IPS-15b (cell line): ENCODE data around the gene PRELID1.
"Not testable (repeated sequence)": the region's sequence is repeated elsewhere in the genome, so short reads cannot be mapped to it uniquely, and the experiment has no call there.

ENCODE experiments used
- H3K27me3 ChIP-seq: one replicate; pipeline ENCODE4 v1.6.1; 2013; ENCODE audit warnings: low read length; ENCODE audit not compliant: control insufficient read depth, insufficient read depth
- H3K36me3 ChIP-seq: one replicate; pipeline ENCODE4 v1.6.1; 2013; ENCODE audit warnings: low read length; ENCODE audit not compliant: control insufficient read depth, insufficient read depth
- H3K4me1 ChIP-seq: one replicate; pipeline ENCODE4 v1.6.1; 2013; ENCODE audit warnings: mild to moderate bottlenecking, low read length; ENCODE audit not compliant: control insufficient read depth, insufficient read depth
- H3K4me3 ChIP-seq: one replicate; pipeline ENCODE4 v1.5.1; 2013; ENCODE audit warnings: low read depth, low read length
- H3K9ac ChIP-seq: one replicate; pipeline ENCODE4 v1.6.1; 2013; ENCODE audit warnings: low read depth, mild to moderate bottlenecking, low read length
- H3K9me3 ChIP-seq: one replicate; pipeline ENCODE4 v1.6.1; 2013; ENCODE audit warnings: mild to moderate bottlenecking, low read length; ENCODE audit not compliant: control insufficient read depth, insufficient read depth

The PRELID1 gene

DNA sequence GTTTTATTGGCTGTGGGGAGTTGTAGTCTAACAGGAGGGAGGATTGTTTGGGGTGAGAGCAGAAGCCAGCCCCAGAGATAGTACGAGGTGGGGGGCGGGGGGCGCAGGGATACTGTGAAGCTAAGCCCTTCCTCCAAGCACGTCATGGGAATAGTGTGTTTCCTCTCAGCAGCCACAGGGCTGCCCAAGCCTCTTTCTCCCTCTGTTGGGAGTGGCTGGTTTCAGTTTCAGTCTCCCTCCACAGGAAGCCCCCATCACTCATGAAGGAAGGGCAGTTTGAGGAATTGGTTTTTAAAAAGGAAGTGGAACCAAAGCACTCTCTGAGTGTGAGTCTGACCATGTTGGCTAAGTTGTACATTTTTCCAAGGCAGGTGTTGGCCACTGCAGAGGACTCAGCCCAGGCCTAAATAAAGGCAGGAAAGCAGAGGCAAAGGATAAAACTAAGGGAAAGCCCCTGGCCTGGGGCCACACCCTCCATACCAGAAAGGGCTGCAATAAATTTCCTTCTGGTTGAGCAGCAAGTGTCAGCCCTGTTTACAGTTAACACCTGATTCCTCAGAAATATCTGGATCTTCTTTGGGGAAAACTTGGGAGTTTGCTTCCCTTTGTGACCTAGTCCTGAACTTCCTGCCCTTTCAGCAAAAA lies 3.2 kb upstream of the PRELID1 start:
- H3K9me3 ChIP-seq: no peaks in the 10 kb centered on the region
- H3K4me1 ChIP-seq: peaks cover 25% of the 10 kb centered on the region
- no peaks in the 10 kb centered on the region for H3K27me3 ChIP-seq
- peaks cover 25% of the 10 kb centered on the region for H3K36me3 ChIP-seq
- no peak overlapping the region for H3K9ac ChIP-seq
- no peak overlapping the region for H3K4me3 ChIP-seq

DNA sequence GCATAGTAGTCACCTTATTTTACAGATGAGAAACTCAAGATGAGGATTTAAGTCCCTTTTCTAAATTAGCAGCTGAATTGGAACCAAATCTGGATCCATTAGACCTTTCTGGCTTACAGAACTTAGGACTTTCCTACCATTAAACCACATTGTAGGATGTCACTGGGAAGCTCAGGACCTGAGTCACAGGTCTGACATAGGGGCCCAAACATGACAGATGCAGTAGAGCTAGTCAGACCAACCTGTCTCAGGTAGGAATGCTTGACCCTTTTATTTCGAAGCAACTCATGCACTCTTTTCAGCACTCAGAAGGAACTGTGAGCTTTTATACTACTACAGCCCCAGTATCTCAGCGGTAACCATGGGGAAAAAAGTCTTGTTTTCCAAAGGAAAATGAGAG lies 2.6 kb upstream of the PRELID1 start:
- Histone ChIP-seq H3K9me3 (no peaks in the 10 kb centered on the region), H3K4me1 (peaks cover 25% of the 10 kb centered on the region), H3K9ac (no peak overlapping the region), H3K4me3 (no peak overlapping the region), H3K27me3 (no peaks in the 10 kb centered on the region), H3K36me3 (peaks cover 23% of the 10 kb centered on the region)

DNA sequence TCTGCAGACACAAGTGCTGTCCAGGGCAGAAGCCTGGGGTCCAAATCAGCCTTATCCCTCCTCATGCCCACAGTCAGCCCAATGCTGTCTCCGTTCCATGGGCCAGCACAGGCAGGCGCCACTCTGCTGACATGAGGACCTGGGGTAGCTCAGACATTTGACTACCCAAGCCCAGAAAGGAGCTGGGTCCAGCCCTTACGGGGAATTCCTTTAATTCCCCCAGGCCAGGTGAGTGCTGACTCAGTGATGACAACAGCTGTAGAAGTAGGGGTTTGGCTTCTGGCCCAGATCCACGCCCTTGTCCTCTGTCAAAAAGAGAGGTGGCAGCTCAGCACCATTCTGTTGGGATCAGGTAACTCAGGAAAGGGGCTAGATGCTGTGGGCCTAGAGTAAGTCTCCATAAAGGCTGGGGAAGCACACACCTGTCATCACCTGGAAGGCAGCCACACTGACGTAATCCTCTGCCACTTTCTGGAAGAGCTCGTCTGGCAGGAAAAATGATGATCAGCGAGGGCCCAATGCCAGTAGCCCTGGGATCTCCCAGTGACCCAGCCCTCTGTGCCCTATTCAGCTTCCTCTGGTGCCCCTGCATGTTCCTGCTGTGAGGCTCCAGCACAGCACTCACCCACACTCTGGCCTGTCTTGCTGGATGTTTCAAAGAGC lies 2.0 kb upstream of the PRELID1 start:
- no peak overlapping the region for H3K9ac ChIP-seq
- no peak overlapping the region for H3K4me3 ChIP-seq
- peaks cover 25% of the 10 kb centered on the region for H3K36me3 ChIP-seq
- peaks cover 25% of the 10 kb centered on the region for H3K4me1 ChIP-seq
- no peaks in the 10 kb centered on the region for H3K9me3 ChIP-seq
- no peaks in the 10 kb centered on the region for H3K27me3 ChIP-seq

DNA sequence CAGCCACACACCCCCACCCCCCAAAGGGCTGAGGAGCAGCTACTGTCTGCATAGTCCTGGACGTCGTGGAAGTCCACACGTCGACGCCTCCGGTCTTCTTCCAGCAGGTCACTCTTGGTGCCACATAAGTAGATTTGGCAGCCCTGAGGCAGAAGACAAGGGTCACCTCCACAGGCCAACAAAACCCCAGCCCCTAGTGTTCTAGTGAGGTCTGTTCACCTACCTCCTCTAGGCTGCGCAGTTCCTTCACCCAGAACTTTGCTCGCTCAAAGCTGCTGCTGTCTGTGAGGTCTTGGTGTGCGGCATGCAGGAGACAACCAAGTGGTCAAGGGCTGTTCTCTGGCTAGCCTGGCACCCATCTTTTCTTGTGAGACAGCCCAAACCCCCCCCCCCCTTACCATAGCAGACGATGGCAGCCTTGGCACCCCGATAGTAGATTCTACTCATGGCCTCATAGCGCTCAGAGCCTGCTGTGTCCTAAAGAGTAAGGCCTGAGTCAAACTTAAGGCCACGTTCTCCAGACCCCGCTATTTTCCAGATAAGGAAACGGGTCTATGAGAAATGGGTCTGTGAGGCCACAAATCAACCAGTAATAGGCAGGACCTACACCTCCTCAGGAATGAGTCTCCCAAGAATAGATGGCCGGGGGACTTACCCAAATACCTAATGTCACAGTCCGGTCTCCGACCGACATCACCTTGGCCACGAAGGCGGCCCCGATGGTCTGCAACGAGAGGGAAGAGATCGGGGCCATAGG lies 1.1 kb upstream of the PRELID1 start:
- Histone ChIP-seq H3K36me3 (peaks cover 31% of the 10 kb centered on the region), H3K9ac (peak overlapping the region; percentile 60), H3K4me1 (peaks cover 25% of the 10 kb centered on the region), H3K9me3 (no peaks in the 10 kb centered on the region), H3K4me3 (peak overlapping the region; percentile 85), H3K27me3 (no peaks in the 10 kb centered on the region)

DNA sequence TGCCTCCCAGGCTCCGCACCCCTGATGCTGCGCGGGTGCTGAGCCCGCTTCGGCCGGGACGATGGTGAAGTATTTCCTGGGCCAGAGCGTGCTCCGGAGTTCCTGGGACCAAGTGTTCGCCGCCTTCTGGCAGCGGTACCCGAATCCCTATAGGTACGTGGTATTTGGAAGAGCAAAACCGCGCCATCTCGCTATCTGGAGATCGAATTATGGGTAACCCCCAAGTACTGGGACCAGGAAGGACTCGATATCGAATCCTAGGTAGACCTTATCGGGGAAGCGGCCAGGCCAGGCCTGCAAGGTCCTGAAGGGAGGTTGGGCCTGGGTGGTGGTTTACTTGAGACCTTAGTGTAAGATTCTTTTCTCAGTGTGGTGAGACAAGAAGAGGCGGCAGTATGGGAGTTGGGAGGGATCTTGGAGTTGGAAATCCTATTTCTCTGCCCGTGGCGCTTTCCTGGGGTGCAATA lies 359 bp downstream of the PRELID1 start:
- Histone ChIP-seq H3K27me3 (no peaks in the 10 kb centered on the region), H3K4me3 (peak overlapping the region; percentile 75), H3K36me3 (peaks cover 31% of the 10 kb centered on the region), H3K9me3 (no peaks in the 10 kb centered on the region), H3K9ac (peak overlapping the region; percentile 89), H3K4me1 (peaks cover 15% of the 10 kb centered on the region)

DNA sequence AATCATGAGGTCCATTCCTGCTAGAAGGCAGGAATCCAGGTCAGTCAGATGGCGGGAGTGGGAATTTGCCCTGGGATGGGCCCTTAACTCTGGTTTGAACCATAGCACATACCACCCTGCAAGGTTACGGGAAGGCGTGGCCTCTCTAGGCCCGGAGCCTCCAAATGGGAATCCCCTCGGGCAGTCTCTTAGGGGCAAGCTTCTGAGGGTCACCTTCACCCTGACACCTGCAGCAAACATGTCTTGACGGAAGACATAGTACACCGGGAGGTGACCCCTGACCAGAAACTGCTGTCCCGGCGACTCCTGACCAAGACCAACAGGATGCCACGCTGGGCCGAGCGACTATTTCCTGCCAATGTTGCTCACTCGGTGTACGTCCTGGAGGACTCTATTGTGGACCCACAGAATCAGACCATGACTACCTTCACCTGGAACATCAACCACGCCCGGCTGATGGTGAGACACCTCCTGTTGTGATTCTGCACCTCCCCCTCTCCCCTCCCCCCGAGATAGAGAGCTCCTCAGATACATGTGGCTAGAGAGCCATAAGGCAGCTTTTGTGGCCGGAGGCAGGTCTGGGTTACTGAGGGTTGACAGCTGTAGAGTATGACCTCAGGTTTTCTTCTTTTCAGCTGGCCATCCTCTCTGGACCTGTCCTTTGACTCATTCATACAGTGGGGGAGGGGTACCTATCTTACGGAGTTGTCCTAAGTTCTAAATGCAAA lies 957 bp downstream of the PRELID1 start:
- Histone ChIP-seq H3K36me3 (peaks cover 31% of the 10 kb centered on the region), H3K4me1 (peaks cover 11% of the 10 kb centered on the region), H3K9ac (peak overlapping the region; percentile 89), H3K27me3 (no peaks in the 10 kb centered on the region), H3K4me3 (peak overlapping the region; percentile 75), H3K9me3 (no peaks in the 10 kb centered on the region)

DNA sequence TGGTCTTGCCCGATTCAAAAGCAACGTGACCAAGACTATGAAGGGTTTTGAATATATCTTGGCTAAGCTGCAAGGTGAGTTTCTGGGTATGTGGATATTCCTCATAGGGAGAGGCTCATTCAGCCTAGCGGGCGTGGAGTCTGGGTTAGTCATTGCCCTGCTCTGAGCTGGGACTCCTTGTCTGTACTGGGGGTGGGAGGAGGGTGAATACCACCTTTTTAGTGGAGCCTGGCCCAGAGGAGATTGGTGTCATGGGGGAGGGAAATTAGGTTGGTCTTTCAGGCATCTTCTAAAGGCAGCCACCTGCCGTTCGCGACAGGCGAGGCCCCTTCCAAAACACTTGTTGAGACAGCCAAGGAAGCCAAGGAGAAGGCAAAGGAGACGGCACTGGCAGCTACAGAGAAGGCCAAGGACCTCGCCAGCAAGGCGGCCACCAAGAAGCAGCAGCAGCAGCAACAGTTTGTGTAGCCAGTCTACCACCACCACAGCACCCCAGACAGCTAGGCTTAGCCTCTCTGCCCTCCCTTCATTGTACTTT lies 2.6 kb downstream of the PRELID1 start:
- not testable (repeated sequence) for H3K9me3 ChIP-seq, H3K4me3 ChIP-seq, H3K27me3 ChIP-seq, H3K4me1 ChIP-seq, H3K9ac ChIP-seq
- peaks cover 31% of the 10 kb centered on the region for H3K36me3 ChIP-seq

DNA sequence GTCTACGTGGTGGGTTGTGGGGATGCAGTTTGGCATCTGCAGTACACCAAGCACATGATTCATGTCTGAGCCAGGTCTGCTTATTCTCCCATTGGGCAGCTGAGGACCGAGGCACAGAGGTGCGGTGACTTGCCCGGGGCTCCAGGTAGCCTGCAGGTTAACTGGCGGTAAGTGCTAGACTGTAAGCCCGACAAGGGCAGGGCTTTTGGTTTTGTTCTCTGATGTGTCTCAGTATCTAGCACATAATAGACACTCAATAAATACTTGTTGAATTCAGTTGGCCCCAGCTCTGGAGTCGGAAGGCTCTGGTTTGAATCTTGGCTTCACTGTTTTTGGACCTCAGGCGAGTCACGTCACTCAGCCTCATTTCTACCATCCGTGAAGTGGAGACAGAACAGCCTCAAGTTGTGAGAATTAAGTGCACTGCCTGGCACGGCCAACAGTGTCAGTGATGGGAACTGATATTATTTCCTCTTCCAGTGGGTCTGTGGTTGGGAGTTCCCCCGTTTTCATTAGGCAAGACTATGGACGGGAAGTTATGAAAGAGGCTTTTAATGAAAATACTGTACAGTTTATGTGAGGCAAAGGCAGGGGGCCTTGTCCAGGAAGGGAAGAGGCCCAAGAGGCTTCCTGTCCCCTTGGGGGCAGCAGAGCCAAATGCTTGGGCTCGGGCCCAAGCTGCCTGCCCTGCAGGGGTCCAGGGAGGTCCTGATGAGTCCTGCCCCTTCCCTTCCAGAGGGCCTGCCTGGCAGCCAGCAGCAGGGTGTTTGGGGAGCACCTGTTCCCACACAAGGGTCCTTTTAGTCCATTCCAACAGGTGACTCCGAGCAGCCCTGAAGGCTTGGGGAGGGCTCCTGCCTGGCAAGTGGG lies 3.3 kb downstream of the PRELID1 start:
- Histone ChIP-seq H3K9ac (no peak overlapping the region), H3K36me3 (peaks cover 25% of the 10 kb centered on the region), H3K4me1 (peaks cover 10% of the 10 kb centered on the region), H3K4me3 (no peak overlapping the region), H3K27me3 (no peaks in the 10 kb centered on the region), H3K9me3 (no peaks in the 10 kb centered on the region)

DNA sequence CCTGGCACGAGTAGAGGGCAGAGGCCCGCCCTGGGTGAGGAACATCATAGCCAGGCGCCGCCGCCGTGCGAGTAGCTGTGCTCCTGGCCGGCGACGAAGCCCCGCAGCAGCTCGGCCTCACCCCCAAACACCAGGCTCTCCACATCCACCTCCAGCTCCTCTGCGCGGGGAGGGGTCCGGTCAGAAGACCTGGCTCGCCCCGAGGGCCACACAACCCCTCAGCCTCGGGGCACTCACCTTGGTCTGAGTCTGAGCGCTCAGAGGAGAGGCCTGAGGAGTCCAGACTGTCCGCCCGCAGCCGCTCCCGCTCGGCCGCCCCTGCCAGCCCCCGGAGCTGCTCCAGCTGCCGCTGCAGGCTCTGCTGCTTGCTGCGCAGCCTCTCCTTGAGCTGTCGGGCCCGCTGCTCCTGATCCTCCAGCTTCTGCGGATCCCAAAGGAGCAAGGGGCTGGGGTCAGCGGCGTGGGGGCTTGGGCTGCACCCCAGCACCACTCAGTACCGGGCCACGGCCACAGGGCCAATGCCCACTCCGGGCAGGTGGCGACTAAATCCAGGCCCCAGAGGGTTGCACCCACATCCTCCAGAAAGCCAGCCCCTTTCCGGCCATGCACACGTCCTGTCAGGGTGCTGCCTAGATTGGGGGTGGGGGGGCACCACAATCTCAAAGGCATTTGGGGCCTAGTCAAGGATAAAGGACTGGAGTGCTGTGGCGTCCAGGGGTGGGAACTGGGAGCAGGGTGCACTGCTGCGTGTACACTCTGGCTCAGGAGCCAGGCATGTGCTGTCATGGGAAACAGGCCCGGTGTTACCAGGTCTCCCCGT lies 4.2 kb downstream of the PRELID1 start:
- Histone ChIP-seq H3K27me3 (no peaks in the 10 kb centered on the region), H3K9ac (no peak overlapping the region), H3K36me3 (peaks cover 22% of the 10 kb centered on the region), H3K4me3 (no peak overlapping the region), H3K4me1 (peaks cover 10% of the 10 kb centered on the region), H3K9me3 (no peaks in the 10 kb centered on the region)

DNA sequence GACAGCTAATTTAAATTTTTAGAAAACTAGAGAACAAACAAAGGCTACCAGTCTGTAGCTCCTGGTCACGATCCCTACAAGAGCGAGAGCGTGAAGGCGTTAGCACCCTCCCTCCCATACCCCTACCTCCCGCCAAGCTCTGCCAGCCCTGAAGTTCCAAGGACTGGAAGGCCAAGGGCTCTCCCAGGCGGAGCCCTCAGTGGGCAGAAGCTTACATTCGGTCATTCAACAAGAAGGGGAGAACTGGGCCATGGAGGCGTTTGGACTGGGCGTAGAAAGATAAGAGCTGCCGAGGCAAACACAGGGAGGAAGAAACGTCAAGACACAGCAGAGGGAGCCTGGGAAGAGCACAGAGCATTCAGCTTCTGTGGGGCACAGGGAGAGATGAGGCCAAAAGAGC lies 5.1 kb downstream of the PRELID1 start:
- Histone ChIP-seq H3K9ac (no peak overlapping the region), H3K27me3 (no peaks in the 10 kb centered on the region), H3K36me3 (peaks cover 22% of the 10 kb centered on the region), H3K4me1 (peaks cover 10% of the 10 kb centered on the region), H3K9me3 (no peaks in the 10 kb centered on the region), H3K4me3 (no peak overlapping the region)
